ENCODE measurements around the gene CRYBA4.

GRCh38 chr22:26651815-26652214 is 30.1 kb downstream of the CRYBA4 start:
- TF ChIP-seq CTCF (IDR thresholded peaks at IDR 0.05; ENCODE audit: low read length) (no peak), EZH2 (IDR thresholded peaks at IDR 0.05; ENCODE audit: borderline replicate concordance, low read length) (no peak)
